HAP-1 (cell line): ENCODE data around the gene GUCY1A1.

Source experiments
- DNase-seq, 2 experiments: peaks; one replicate each; pipeline ENCODE4 v3.0.0-alpha.2; 2016 to 2020; ENCODE audit warnings: low spot score in 2 of 2
- H3K27me3 ChIP-seq: fragments of 250-450 bp; sonication (Bioruptor Pico); 2 replicates; pipeline ENCODE4 v1.5.1; 2020; ENCODE audit warnings: low read depth, mild to moderate bottlenecking, moderate library complexity
- H3K36me3 ChIP-seq: fragments of 250-450 bp; sonication (Bioruptor Pico); replicated peaks from 2 replicates; pipeline ENCODE4 v1.5.1; 2020; ENCODE audit warnings: mild to moderate bottlenecking
- H3K4me1 ChIP-seq: fragments of 250-450 bp; sonication (Bioruptor Pico); 2 replicates; pipeline ENCODE4 v1.5.1; 2020; ENCODE audit warnings: mild to moderate bottlenecking
- H3K4me3 ChIP-seq: fragments of 250-450 bp; sonication (Bioruptor Pico); 2 replicates; pipeline ENCODE4 v1.5.1; 2020; ENCODE audit warnings: mild to moderate bottlenecking, moderate library complexity
- H3K9me3 ChIP-seq: fragments of 250-450 bp; sonication (Bioruptor Pico); 2 replicates; pipeline ENCODE4 v1.5.1; 2020; ENCODE audit warnings: mild to moderate bottlenecking, moderate library complexity
- in situ Hi-C: fragments of 300-500 bp; cut with MboI; formaldehyde crosslinking; loops from 3 replicates; pipeline ENCODE4 v1.14.3; 2020; ENCODE audit warnings: low sequenced_read_pairs, inconsistent platforms, mixed read lengths

GUCY1A1 gene

GRCh38 chr4:155666344-155667221, at the start of gene GUCY1A1:
Gene GUCY1A1, plus strand, starts transcription at chr4:155666848. Its CDS starts 30,020 bp downstream, at chr4:155696868.
- H3K4me3 ChIP-seq, result peak within 1 kb of the TSS; percentile 38
- no peaks in the 10 kb centered on the region for H3K9me3 ChIP-seq
- peaks cover 23% of the 10 kb centered on the region for H3K4me1 ChIP-seq
- DNase-seq, result peak; percentile 25 to 55
- H3K27me3 ChIP-seq, result no peaks in the 10 kb centered on the region
- in situ Hi-C loops, result no loop called here
- H3K36me3 ChIP-seq, result no peaks in the 10 kb centered on the region

- H3K27me3 ChIP-seq, result no peaks in the 10 kb centered on the region
- DNase-seq, result no peak
- in situ Hi-C loops, result no loop called here
- H3K9me3 ChIP-seq, result no peaks in the 10 kb centered on the region
- no peak overlapping the region for H3K4me3 ChIP-seq
- no peaks in the 10 kb centered on the region for H3K36me3 ChIP-seq
- H3K4me1 ChIP-seq, result no peaks in the 10 kb centered on the region
These were observed 49.4 kb upstream of the GUCY1A1 start for GRCh38 chr4:155617296-155617695.

- no peaks in the 10 kb centered on the region for H3K36me3 ChIP-seq
- DNase-seq, result no peak
- no peaks in the 10 kb centered on the region for H3K27me3 ChIP-seq
- no peaks in the 10 kb centered on the region for H3K9me3 ChIP-seq
- in situ Hi-C loops, result no loop called here
- no peak overlapping the region for H3K4me3 ChIP-seq
- no peaks in the 10 kb centered on the region for H3K4me1 ChIP-seq
These were observed 48.3 kb upstream of the GUCY1A1 start for GRCh38 chr4:155618183-155618838.

GRCh38 chr4:155620637-155621036, 46.0 kb upstream of the GUCY1A1 start:
- Histone ChIP-seq H3K9me3 (no peaks in the 10 kb centered on the region), H3K4me3 (no peak overlapping the region), H3K27me3 (no peaks in the 10 kb centered on the region), H3K4me1 (no peaks in the 10 kb centered on the region), H3K36me3 (no peaks in the 10 kb centered on the region)
- DNase-seq, result no peak
- in situ Hi-C loops, result no loop called here

- Histone ChIP-seq H3K36me3 (no peaks in the 10 kb centered on the region), H3K4me3 (no peak overlapping the region), H3K9me3 (no peaks in the 10 kb centered on the region), H3K4me1 (peaks cover 7% of the 10 kb centered on the region), H3K27me3 (no peaks in the 10 kb centered on the region)
- in situ Hi-C loops, result no loop called here
- DNase-seq, result no peak
These were observed 42.2 kb upstream of the GUCY1A1 start for GRCh38 chr4:155624478-155624877.

- Histone ChIP-seq H3K4me3 (no peak overlapping the region), H3K27me3 (no peaks in the 10 kb centered on the region), H3K36me3 (no peaks in the 10 kb centered on the region), H3K9me3 (no peaks in the 10 kb centered on the region), H3K4me1 (peaks cover 10% of the 10 kb centered on the region)
- DNase-seq, result no peak
- in situ Hi-C loops, result no loop called here
These were observed 40.1 kb upstream of the GUCY1A1 start for GRCh38 chr4:155626561-155626960.

- peaks cover 10% of the 10 kb centered on the region for H3K4me1 ChIP-seq
- DNase-seq, result peak; percentile 30 to 58
- no peaks in the 10 kb centered on the region for H3K36me3 ChIP-seq
- in situ Hi-C loops, result no loop called here
- no peaks in the 10 kb centered on the region for H3K9me3 ChIP-seq
- no peaks in the 10 kb centered on the region for H3K27me3 ChIP-seq
- no peak overlapping the region for H3K4me3 ChIP-seq
These were observed 37.3 kb upstream of the GUCY1A1 start for GRCh38 chr4:155629183-155629825.

GRCh38 chr4:155629956-155630355, 36.7 kb upstream of the GUCY1A1 start:
- H3K27me3 ChIP-seq, result no peaks in the 10 kb centered on the region
- H3K4me1 ChIP-seq, result peaks cover 10% of the 10 kb centered on the region
- DNase-seq, result no peak
- in situ Hi-C loops, result no loop called here
- H3K36me3 ChIP-seq, result no peaks in the 10 kb centered on the region
- H3K9me3 ChIP-seq, result no peaks in the 10 kb centered on the region
- no peak overlapping the region for H3K4me3 ChIP-seq

GRCh38 chr4:155632310-155632840, 34.3 kb upstream of the GUCY1A1 start:
- Histone ChIP-seq H3K9me3 (no peaks in the 10 kb centered on the region), H3K4me1 (peaks cover 10% of the 10 kb centered on the region), H3K36me3 (no peaks in the 10 kb centered on the region), H3K4me3 (no peak overlapping the region), H3K27me3 (no peaks in the 10 kb centered on the region)
- in situ Hi-C loops, result no loop called here
- no peak for DNase-seq

GRCh38 chr4:155638195-155638965, 28.3 kb upstream of the GUCY1A1 start:
- in situ Hi-C loops, result no loop called here
- Histone ChIP-seq H3K27me3 (no peaks in the 10 kb centered on the region), H3K36me3 (no peaks in the 10 kb centered on the region), H3K9me3 (no peaks in the 10 kb centered on the region), H3K4me3 (no peak overlapping the region), H3K4me1 (no peaks in the 10 kb centered on the region)
- DNase-seq, result no peak

GRCh38 chr4:155639704-155640523, 26.7 kb upstream of the GUCY1A1 start:
- no peaks in the 10 kb centered on the region for H3K9me3 ChIP-seq
- H3K27me3 ChIP-seq, result no peaks in the 10 kb centered on the region
- DNase-seq, result no peak
- in situ Hi-C loops, result no loop called here
- no peaks in the 10 kb centered on the region for H3K36me3 ChIP-seq
- H3K4me1 ChIP-seq, result no peaks in the 10 kb centered on the region
- H3K4me3 ChIP-seq, result no peak overlapping the region

GRCh38 chr4:155640751-155641150, 25.9 kb upstream of the GUCY1A1 start:
- H3K4me1 ChIP-seq, result no peaks in the 10 kb centered on the region
- H3K27me3 ChIP-seq, result no peaks in the 10 kb centered on the region
- no peaks in the 10 kb centered on the region for H3K36me3 ChIP-seq
- no peaks in the 10 kb centered on the region for H3K9me3 ChIP-seq
- no peak for DNase-seq
- no peak overlapping the region for H3K4me3 ChIP-seq
- in situ Hi-C loops, result no loop called here

GRCh38 chr4:155643087-155643486, 23.6 kb upstream of the GUCY1A1 start:
- DNase-seq, result no peak
- in situ Hi-C loops, result no loop called here
- H3K4me1 ChIP-seq, result no peaks in the 10 kb centered on the region

More at GRCh38 chr4:155643087-155643486, 23.6 kb upstream of the GUCY1A1 start:
- H3K4me3 ChIP-seq, result no peak overlapping the region
- H3K9me3 ChIP-seq, result no peaks in the 10 kb centered on the region
- no peaks in the 10 kb centered on the region for H3K36me3 ChIP-seq
- no peaks in the 10 kb centered on the region for H3K27me3 ChIP-seq
